Measurements from ENCODE around the gene FAU. TPM values are rescaled to one million over a fixed set of nuclear protein-coding genes. Genes with fewer than 3 reads are reported as not detected.

FAU gene
- total and polyA plus RNA-seq, 9 of the 15 experiments (the other 6 are each of a cell fraction or from before 2014, with no cell fraction given): 433 to 1,827 (median 942) TPM

DNA sequence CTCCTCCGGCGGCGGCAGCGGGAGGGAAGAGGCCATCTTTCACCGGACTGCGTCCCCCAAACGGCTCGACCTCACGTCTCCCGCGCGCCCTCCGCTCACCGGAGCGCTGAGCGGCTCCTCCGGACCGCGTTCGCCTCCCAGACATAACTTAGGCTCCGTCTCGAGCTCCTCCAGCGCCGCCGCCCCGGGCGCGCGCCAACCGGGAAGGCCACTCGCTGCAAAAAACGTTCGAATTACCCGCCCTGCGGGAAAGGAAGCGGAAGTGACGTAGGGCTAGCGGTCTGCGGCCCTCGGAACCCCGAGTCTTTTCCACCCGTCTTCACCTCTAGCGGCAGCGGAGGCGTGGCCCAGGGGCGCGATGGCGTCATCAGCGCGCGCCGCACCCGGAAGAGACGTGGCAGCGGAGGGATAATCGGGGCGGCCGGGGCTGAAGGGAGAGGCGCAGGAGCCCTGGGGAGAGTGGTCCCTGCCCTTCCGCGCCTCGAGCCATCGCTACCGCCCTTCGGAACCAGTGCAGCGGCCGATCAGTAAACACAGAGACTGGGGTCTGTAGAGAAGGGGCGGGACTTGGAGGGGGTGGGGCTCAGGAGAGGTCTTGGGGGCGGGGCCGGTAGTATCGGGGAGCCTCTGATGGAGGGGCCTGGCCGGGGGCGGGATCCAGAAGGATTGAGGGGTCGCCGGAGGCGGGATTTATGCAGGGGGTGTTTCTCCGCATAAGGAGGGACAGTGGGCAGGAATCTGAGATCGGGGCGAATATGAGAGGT lies 37.9 kb downstream of the FAU start, which contains the start of the genes CDCA5 and ZFPL1 (continued):
- TF ChIP-seq ARID4B (CRISPR knock-in tag; IDR thresholded peaks at IDR 0.05) (peak; percentile 97), SREBF2 (CRISPR knock-in tag; IDR thresholded peaks at IDR 0.05) (peak; percentile 66; the same call in 1 of the 2 replicates), E2F6 (IDR thresholded peaks at IDR 0.05; ENCODE audit: borderline replicate concordance in 1 of 2, extremely low read depth in 1 of 2, insufficient read depth in 1 of 2, insufficient read length in 1 of 2, low read depth in 1 of 2, low read length in 1 of 2, poor library complexity in 1 of 2, severe bottlenecking in 1 of 2) (peak in 1 of 2 experiments; percentile 43), TAF1 (IDR thresholded peaks at IDR 0.05; ENCODE audit: control insufficient read depth, extremely low read depth, insufficient read depth, low read length, severe bottlenecking) (peak; percentile 80), ATF4 (CRISPR knock-in tag; IDR thresholded peaks at IDR 0.05) (no peak), ZKSCAN8 (CRISPR knock-in tag; IDR thresholded peaks at IDR 0.05) (no peak), PRPF4 (IDR thresholded peaks at IDR 0.05; ENCODE audit: insufficient read depth, low read depth, low read length, poor library complexity, severe bottlenecking) (no peak), CTCFL (IDR thresholded peaks at IDR 0.05; ENCODE audit: borderline replicate concordance, insufficient read depth, low read depth, low read length, poor library complexity, severe bottlenecking) (no peak), DMBX1 (CRISPR knock-in tag; IDR thresholded peaks at IDR 0.05; ENCODE audit: borderline replicate concordance) (no peak), SRSF9 (IDR thresholded peaks at IDR 0.05; ENCODE audit: borderline replicate concordance, low read depth, low read length) (no peak), SRF (CRISPR knock-in tag; IDR thresholded peaks at IDR 0.05) (peak in 1 of 2 experiments; percentile 54; a peak in 1 of 4 replicates), PHB2 (IDR thresholded peaks at IDR 0.05; ENCODE audit: low read depth) (no peak)
- TF ChIP-seq, protein P1, sequence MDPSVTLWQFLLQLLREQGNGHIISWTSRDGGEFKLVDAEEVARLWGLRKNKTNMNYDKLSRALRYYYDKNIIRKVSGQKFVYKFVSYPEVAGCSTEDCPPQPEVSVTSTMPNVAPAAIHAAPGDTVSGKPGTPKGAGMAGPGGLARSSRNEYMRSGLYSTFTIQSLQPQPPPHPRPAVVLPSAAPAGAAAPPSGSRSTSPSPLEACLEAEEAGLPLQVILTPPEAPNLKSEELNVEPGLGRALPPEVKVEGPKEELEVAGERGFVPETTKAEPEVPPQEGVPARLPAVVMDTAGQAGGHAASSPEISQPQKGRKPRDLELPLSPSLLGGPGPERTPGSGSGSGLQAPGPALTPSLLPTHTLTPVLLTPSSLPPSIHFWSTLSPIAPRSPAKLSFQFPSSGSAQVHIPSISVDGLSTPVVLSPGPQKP (CRISPR knock-in tag; IDR thresholded peaks at IDR 0.05): no peak
- TF ChIP-seq, protein P2, sequence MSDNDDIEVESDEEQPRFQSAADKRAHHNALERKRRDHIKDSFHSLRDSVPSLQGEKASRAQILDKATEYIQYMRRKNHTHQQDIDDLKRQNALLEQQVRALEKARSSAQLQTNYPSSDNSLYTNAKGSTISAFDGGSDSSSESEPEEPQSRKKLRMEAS (CRISPR knock-in tag; IDR thresholded peaks at IDR 0.05): peak; percentile 80
